ENCODE data around the gene BNIP3. TPM values are rescaled to one million over a fixed set of nuclear protein-coding genes. Genes with fewer than 3 reads are reported as not detected.
A peak's percentile ranks its signal among the peaks of the same experiment; 100 is the strongest.

The BNIP3 gene
- polyA plus RNA-seq, 3 donors, result 3.2 to 7.2 (median 4.6) TPM

GRCh38 chr10:131936294-131936693, 45.4 kb downstream of the BNIP3 start:
- H3K4me2 ChIP-seq (replicated peaks; ENCODE audit: extremely low read depth, low read length, poor library complexity, severe bottlenecking), result no peak overlapping the region
- WGBS (ENCODE audit: insufficient coverage), result 94% methylated on average over 4 of the region's 9 CpGs
- peaks cover 49 to 75% of the 10 kb centered on the region in 2 donors for H3K36me3 Mint-ChIP-seq
- H3K9me3 ChIP-seq (replicated peaks in 1 of 2; ENCODE audit: control insufficient read depth in 1 of 2, insufficient read depth in 1 of 2, low read length in 2 of 2), result no peaks in the 10 kb centered on the region
- H3K4me1 Mint-ChIP-seq, result no peaks in the 10 kb centered on the region
- no peak overlapping the region for H3K27ac Mint-ChIP-seq
- H3K79me2 ChIP-seq (ENCODE audit: insufficient read depth, low read length), result peaks cover 42% of the 10 kb centered on the region
- intact Hi-C loops (cut with micrococcal nuclease), result no loop called here
- H3K9ac ChIP-seq (ENCODE audit: insufficient read depth, low read length, poor library complexity, severe bottlenecking), result no peak overlapping the region
- H3K9me3 Mint-ChIP-seq, result peaks cover 0 to 3% (median 0%) of the 10 kb centered on the region in 7 donors
- H3K27me3 ChIP-seq (ENCODE audit: control insufficient read depth in 2 of 2, insufficient read depth in 2 of 2, low read length in 2 of 2), result no peaks in the 10 kb centered on the region
- DNase-seq, result no peak
- H3K4me3 Mint-ChIP-seq, result no peak overlapping the region
- no peaks in the 10 kb centered on the region for H3K4me1 ChIP-seq (ENCODE audit: control insufficient read depth in 1 of 2, insufficient read depth in 2 of 2, low read length in 2 of 2)
- H3K27me3 Mint-ChIP-seq (ENCODE audit: low read depth in 3 of 3), result peaks cover 0 to 2% (median 0%) of the 10 kb centered on the region in 3 donors
- no peak overlapping the region for H3K27ac ChIP-seq (ENCODE audit: low read depth in 1 of 2, low read length in 2 of 2)
- H3K4me3 ChIP-seq (replicated peaks in 1 of 3; ENCODE audit: low read depth in 2 of 3, low read length in 3 of 3), result no peak overlapping the region
- peaks cover 85% of the 10 kb centered on the region for H4K20me1 ChIP-seq (ENCODE audit: insufficient read depth, low read length)
- TF ChIP-seq CTCF (IDR thresholded peaks at IDR 0.05), result no peak
- H3K36me3 ChIP-seq (replicated peaks in 1 of 2; ENCODE audit: control insufficient read depth in 1 of 2, insufficient read depth in 2 of 2, low read length in 2 of 2), result peaks cover 59 to 74% of the 10 kb centered on the region in 2 donors
- no peak overlapping the region for H2AFZ ChIP-seq (ENCODE audit: insufficient read depth, low read depth, low read length, poor library complexity, severe bottlenecking)

GRCh38 chr10:131935260-131935659, 46.5 kb downstream of the BNIP3 start:
- Histone ChIP-seq H3K4me2 (replicated peaks; ENCODE audit: extremely low read depth, low read length, poor library complexity, severe bottlenecking) (no peak overlapping the region), H3K9ac (ENCODE audit: insufficient read depth, low read length, poor library complexity, severe bottlenecking) (no peak overlapping the region), H3K4me3 (replicated peaks in 1 of 3; ENCODE audit: low read depth in 2 of 3, low read length in 3 of 3) (no peak overlapping the region), H2AFZ (ENCODE audit: insufficient read depth, low read depth, low read length, poor library complexity, severe bottlenecking) (no peak overlapping the region), H3K9me3 (replicated peaks in 1 of 2; ENCODE audit: control insufficient read depth in 1 of 2, insufficient read depth in 1 of 2, low read length in 2 of 2) (no peaks in the 10 kb centered on the region), H3K27me3 (ENCODE audit: control insufficient read depth in 2 of 2, insufficient read depth in 2 of 2, low read length in 2 of 2) (no peaks in the 10 kb centered on the region), H3K27ac (ENCODE audit: low read depth in 1 of 2, low read length in 2 of 2) (peak overlapping the region in 1 of 2 donors; percentile 44), H3K79me2 (ENCODE audit: insufficient read depth, low read length) (peaks cover 53% of the 10 kb centered on the region), H3K36me3 (replicated peaks in 1 of 2; ENCODE audit: control insufficient read depth in 1 of 2, insufficient read depth in 2 of 2, low read length in 2 of 2) (peaks cover 49 to 67% of the 10 kb centered on the region in 2 donors), H4K20me1 (ENCODE audit: insufficient read depth, low read length) (peaks cover 85% of the 10 kb centered on the region), H3K4me1 (ENCODE audit: control insufficient read depth in 1 of 2, insufficient read depth in 2 of 2, low read length in 2 of 2) (no peaks in the 10 kb centered on the region)
- peaks cover 0 to 3% (median 0%) of the 10 kb centered on the region in 7 donors for H3K9me3 Mint-ChIP-seq
- no peaks in the 10 kb centered on the region for H3K4me1 Mint-ChIP-seq
- intact Hi-C loops (cut with micrococcal nuclease), result no loop called here
- DNase-seq, result no peak
- WGBS (ENCODE audit: insufficient coverage), result no CpG with 5 or more reads among the region's 1 CpG
- H3K27ac Mint-ChIP-seq, result peak overlapping the region in 4 of 7 donors; percentile 46 to 73 (median 67)
- peaks cover 42 to 69% of the 10 kb centered on the region in 2 donors for H3K36me3 Mint-ChIP-seq
- H3K4me3 Mint-ChIP-seq, result no peak overlapping the region
- peaks cover 0 to 2% (median 0%) of the 10 kb centered on the region in 3 donors for H3K27me3 Mint-ChIP-seq (ENCODE audit: low read depth in 3 of 3)
- TF ChIP-seq CTCF (IDR thresholded peaks at IDR 0.05), result no peak

All from CD14-positive monocyte (primary cell).